A549 (cell line): Measurements from ENCODE around the gene INPP5A. TPM values are rescaled to one million over a fixed set of nuclear protein-coding genes. Genes with fewer than 3 reads are reported as not detected.

Experiments
- ATAC-seq, 2 experiments: fragments of 200-7000 bp in 1 of 2; fragments of >200 bp in 1 of 2; cut with Nextera tagmentation in 1 of 2; cut with Tn5 transposase in 1 of 2; 3 replicates each; pipeline versions ENCODE4 v1.8.0 to v1.9.1; 2018 to 2020; ENCODE audit warnings: mild to moderate bottlenecking in 1 of 2, moderate library complexity in 1 of 2
- CTCF ChIA-PET: fragments of 300-600 bp; sonication (Branson Sonifier 250); formaldehyde crosslinking; extraction: SDS; loops from one replicate; lab custom pipeline; 2021; ENCODE audit warnings: antibody characterized with exemption, inconsistent platforms; lab: Yijun Ruan, JAX
- POLR2A ChIA-PET: fragments of 350-600 bp; formaldehyde crosslinking; extraction: SDS; loops from one replicate; lab custom pipeline; 2021; ENCODE audit warnings: antibody characterized with exemption, inconsistent platforms; lab: Yijun Ruan, JAX
- DNase-seq, 2 experiments: peaks; one replicate each; pipeline versions ENCODE4 v3.0.0 to v3.0.0-alpha.2; 2011 to 2016; ENCODE audit warnings: low read depth in 1 of 2, low spot score in 1 of 2
- FAIRE-seq: peaks from 2 replicates; lab custom pipeline; 2011; peaks lifted over from hg19 to GRCh38; lab: Jason Lieb, UNC
- H3K27ac ChIP-seq, 2 experiments: fragments of >200 bp; sonication (Bioruptor Twin); formaldehyde crosslinking; 3 replicates each; pipeline ENCODE4 v1.5.1; 2016 to 2017
- H3K4me1 ChIP-seq: fragments of >200 bp; sonication (Bioruptor Twin); formaldehyde crosslinking; 3 replicates; pipeline ENCODE4 v1.6.1; 2016
- H3K4me2 ChIP-seq: fragments of >200 bp; sonication (Bioruptor Twin); formaldehyde crosslinking; 3 replicates; pipeline ENCODE4 v1.6.1; 2016
- H3K4me3 ChIP-seq: fragments of >200 bp; sonication (Bioruptor Twin); formaldehyde crosslinking; 3 replicates; pipeline ENCODE4 v1.5.1; 2016
- H3K9me3 ChIP-seq: fragments of >200 bp; sonication (Bioruptor Twin); formaldehyde crosslinking; 3 replicates; pipeline ENCODE4 v1.6.1; 2016
- ATOH8 ChIP-seq: fragments of 250-450 bp; sonication (Bioruptor Pico); IDR thresholded peaks from 2 replicates; pipeline ENCODE4 v1.5.0; 2020; ENCODE audit warnings: low read depth, mild to moderate bottlenecking, moderate library complexity
- BHLHE40 ChIP-seq: IDR thresholded peaks from 2 replicates; pipeline ENCODE4 v1.6.1; 2012; ENCODE audit warnings: low read depth, low read length, inconsistent platforms
- EHF ChIP-seq: fragments of 250-450 bp; sonication (Bioruptor Pico); IDR thresholded peaks from 2 replicates; pipeline ENCODE4 v1.5.0; 2020; ENCODE audit warnings: mild to moderate bottlenecking
- EHMT2 ChIP-seq: fragments of 200-600 bp; sonication (generic); IDR thresholded peaks from 2 replicates; pipeline ENCODE4 v1.6.1; 2016; ENCODE audit warnings: antibody characterized with exemption, low read depth, mild to moderate bottlenecking, moderate library complexity
- ELK1 ChIP-seq: fragments of 150-350 bp; IDR thresholded peaks from 2 replicates; pipeline ENCODE4 v1.6.1; 2014; ENCODE audit warnings: low read depth, mild to moderate bottlenecking, low read length
- EP300 ChIP-seq, 2 experiments: fragments of >200 bp; sonication (Bioruptor Twin); formaldehyde crosslinking; IDR thresholded peaks; 2 replicates in 1 of 2; 3 replicates in 1 of 2; pipeline ENCODE4 v1.6.1; 2016 to 2017
- FOXS1 ChIP-seq: fragments of 250-450 bp; sonication (Bioruptor Pico); IDR thresholded peaks from 2 replicates; pipeline ENCODE4 v1.5.0; 2020; ENCODE audit warnings: mild to moderate bottlenecking, moderate library complexity
- GATA3 ChIP-seq: IDR thresholded peaks from 2 replicates; pipeline ENCODE4 v1.6.1; 2012; ENCODE audit warnings: borderline replicate concordance
- MAX ChIP-seq: IDR thresholded peaks from 2 replicates; pipeline ENCODE4 v1.6.1; 2012
- MAZ ChIP-seq: fragments of 150-350 bp; IDR thresholded peaks from 2 replicates; pipeline ENCODE4 v1.6.1; 2014; ENCODE audit warnings: antibody characterized with exemption, low read depth, low read length, borderline replicate concordance
- NR3C1 ChIP-seq: fragments of >200 bp; sonication (Bioruptor Twin); formaldehyde crosslinking; IDR thresholded peaks from 3 replicates; pipeline ENCODE4 v1.6.1; 2017
- POLR2A ChIP-seq: IDR thresholded peaks from 2 replicates; pipeline ENCODE4 v1.6.1; 2012; ENCODE audit warnings: mild to moderate bottlenecking, low read length
- POLR2AphosphoS2 ChIP-seq: conservative IDR thresholded peaks from 2 replicates; pipeline ENCODE4 v1.6.1; 2012; ENCODE audit warnings: low read length, improper control_type of control experiment, inconsistent platforms
- RFX5 ChIP-seq: fragments of 450-650 bp; IDR thresholded peaks from 2 replicates; pipeline ENCODE4 v1.7.1; 2014; ENCODE audit warnings: antibody characterized with exemption, mild to moderate bottlenecking, moderate library complexity
- ZFP36 ChIP-seq: fragments of 450-650 bp; IDR thresholded peaks from 2 replicates; pipeline ENCODE4 v1.6.1; 2014; ENCODE audit warnings: borderline replicate concordance; ENCODE audit not compliant: partially characterized antibody
- ZNF302 ChIP-seq: fragments of 250-450 bp; sonication (Bioruptor Pico); IDR thresholded peaks from 2 replicates; pipeline ENCODE4 v1.9.0; 2021; ENCODE audit warnings: inconsistent platforms, mild to moderate bottlenecking, moderate library complexity
- WGBS: methylation state at CpG from one replicate; pipeline ENCODE4 v1.1.6; 2017; ENCODE audit errors: missing lambda C conversion rate; 5-methylcytosine and 5-hydroxymethylcytosine counted together
- polyA plus RNA-seq, 4 experiments: library from polyadenylated mRNA; depleted of rRNA in 3 of 4; stranded (reverse); fragments of >200 nt; fragmentation: RNase III in 1 of 4; extraction: RNeasy Plus Mini Kit Qiagen cat#74134 plus additional on column Dnase treatment in 1 of 4; gene quantifications; 2 replicates in 3 of 4; 3 replicates in 1 of 4; pipeline ENCODE4 v1.2.3, GENCODE V29; 2011 to 2017
- TF ChIP-seq, protein P1 (sequence below): fragments of >200 bp; sonication (Bioruptor Twin); formaldehyde crosslinking; IDR thresholded peaks from 3 replicates; pipeline ENCODE4 v1.5.1; 2016
- TF ChIP-seq, protein P2 (sequence below): fragments of 250-450 bp; sonication (Bioruptor Pico); IDR thresholded peaks from 2 replicates; pipeline ENCODE4 v1.5.0; 2021; ENCODE audit warnings: mild to moderate bottlenecking, moderate library complexity, borderline replicate concordance

Gene INPP5A
- polyA plus RNA-seq, 2 of the 4 experiments (the other 2 are of a cell fraction): 13.7 to 15.1 TPM

- CTCF ChIA-PET: interaction anchor here (0.9 to 2.4 kb wide), 2 partner anchors 14 to 29 kb away, joined by 5 to 14 read pairs; no protein-coding TSS in a partner anchor
Measured at GRCh38 chr10:132684164-132684891, 146.7 kb downstream of the INPP5A start.

DNA sequence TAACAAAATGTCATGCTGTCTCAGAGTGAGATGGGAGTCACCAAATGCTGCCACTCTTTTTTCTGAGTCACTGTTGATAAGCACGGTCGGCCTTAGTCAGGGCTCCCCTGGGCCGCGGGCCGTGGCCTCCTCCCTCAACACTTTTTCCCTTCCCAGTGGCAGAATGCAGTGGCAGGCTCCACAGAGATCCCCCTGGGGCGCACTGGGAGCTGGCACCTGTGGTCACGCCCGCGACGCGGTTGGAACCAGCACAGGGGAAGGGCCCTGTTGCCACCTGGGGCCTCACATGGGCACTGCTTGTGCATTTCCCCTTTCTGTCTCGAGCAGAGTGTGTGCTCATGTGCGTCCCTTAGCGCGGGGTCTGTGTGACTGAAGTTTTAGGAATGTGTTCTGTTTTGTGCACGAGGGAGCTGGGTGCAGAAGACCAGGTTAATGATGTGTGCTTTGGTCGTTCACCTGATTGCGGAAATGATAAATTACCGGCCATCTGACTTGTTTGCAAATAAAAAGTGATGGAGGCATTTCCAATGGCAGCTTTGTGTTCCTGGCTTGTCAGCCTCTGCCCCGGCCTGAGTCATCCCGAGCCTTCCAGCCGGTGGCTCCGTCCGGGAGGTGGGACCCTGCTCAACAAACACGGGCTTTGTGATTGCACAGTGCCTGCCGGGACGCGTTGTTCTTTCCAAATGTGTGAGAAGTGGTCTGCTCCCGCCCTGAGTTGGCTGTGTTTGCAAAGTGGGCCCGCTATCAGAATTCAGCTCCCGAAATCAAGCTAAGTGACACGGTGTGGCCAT lies 147.7 kb downstream of the INPP5A start:
- DNase-seq (no peak), FAIRE-seq (no peak), ATAC-seq (peak; percentile 53 to 69; a peak in 4 of 6 replicates)
- no peak for TF ChIP-seq POLR2AphosphoS2
- TF ChIP-seq POLR2A: no peak
- no peak for TF ChIP-seq ZNF302 (CRISPR knock-in tag)
- no peak for TF ChIP-seq EHMT2
- no peak for TF ChIP-seq MAX
- no peak for TF ChIP-seq RFX5
- TF ChIP-seq, protein P1, sequence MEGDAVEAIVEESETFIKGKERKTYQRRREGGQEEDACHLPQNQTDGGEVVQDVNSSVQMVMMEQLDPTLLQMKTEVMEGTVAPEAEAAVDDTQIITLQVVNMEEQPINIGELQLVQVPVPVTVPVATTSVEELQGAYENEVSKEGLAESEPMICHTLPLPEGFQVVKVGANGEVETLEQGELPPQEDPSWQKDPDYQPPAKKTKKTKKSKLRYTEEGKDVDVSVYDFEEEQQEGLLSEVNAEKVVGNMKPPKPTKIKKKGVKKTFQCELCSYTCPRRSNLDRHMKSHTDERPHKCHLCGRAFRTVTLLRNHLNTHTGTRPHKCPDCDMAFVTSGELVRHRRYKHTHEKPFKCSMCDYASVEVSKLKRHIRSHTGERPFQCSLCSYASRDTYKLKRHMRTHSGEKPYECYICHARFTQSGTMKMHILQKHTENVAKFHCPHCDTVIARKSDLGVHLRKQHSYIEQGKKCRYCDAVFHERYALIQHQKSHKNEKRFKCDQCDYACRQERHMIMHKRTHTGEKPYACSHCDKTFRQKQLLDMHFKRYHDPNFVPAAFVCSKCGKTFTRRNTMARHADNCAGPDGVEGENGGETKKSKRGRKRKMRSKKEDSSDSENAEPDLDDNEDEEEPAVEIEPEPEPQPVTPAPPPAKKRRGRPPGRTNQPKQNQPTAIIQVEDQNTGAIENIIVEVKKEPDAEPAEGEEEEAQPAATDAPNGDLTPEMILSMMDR: no peak
- TF ChIP-seq ELK1: no peak
- TF ChIP-seq GATA3: no peak
- no peak for TF ChIP-seq EP300 (IDR thresholded peaks at IDR 0.05)
- no peak for TF ChIP-seq FOXS1
- no peak for TF ChIP-seq NR3C1
- TF ChIP-seq EHF (CRISPR knock-in tag): no peak
- ChIA-PET CTCF (interaction anchor here (0.7 to 2.4 kb wide), 3 partner anchors 14 to 30 kb away, joined by 4 to 14 read pairs (median 5); no protein-coding TSS in a partner anchor), POLR2A (no interaction called here)
- WGBS: 75% methylated on average over 32 of the region's 32 CpGs
- H3K4me1 ChIP-seq: peaks cover 13% of the 10 kb centered on the region
- H3K4me2 ChIP-seq: peak overlapping the region; percentile 18; the same call in 1 of the 3 replicates
- no peaks in the 10 kb centered on the region for H3K9me3 ChIP-seq
- peak overlapping the region in 1 of 2 experiments; percentile 63; a peak in 3 of 6 replicates for H3K27ac ChIP-seq
- no peak overlapping the region for H3K4me3 ChIP-seq

More at GRCh38 chr10:132684164-132684891, 146.7 kb downstream of the INPP5A start:
- Histone ChIP-seq H3K9me3 (no peaks in the 10 kb centered on the region), H3K4me3 (no peak overlapping the region), H3K4me2 (peak overlapping the region; percentile 18; the same call in 1 of the 3 replicates), H3K4me1 (peaks cover 13% of the 10 kb centered on the region), H3K27ac (peak overlapping the region in 1 of 2 experiments; percentile 8; a peak in 1 of 6 replicates)
- DNase-seq (no peak), FAIRE-seq (peak; percentile 23), ATAC-seq (peak in 1 of 2 experiments; percentile 28; a peak in 1 of 6 replicates)
- 81% methylated on average over 12 of the region's 12 CpGs for WGBS
- POLR2A ChIA-PET: no interaction called here
- TF ChIP-seq ATOH8: no peak
- TF ChIP-seq EHMT2: no peak

DNA sequence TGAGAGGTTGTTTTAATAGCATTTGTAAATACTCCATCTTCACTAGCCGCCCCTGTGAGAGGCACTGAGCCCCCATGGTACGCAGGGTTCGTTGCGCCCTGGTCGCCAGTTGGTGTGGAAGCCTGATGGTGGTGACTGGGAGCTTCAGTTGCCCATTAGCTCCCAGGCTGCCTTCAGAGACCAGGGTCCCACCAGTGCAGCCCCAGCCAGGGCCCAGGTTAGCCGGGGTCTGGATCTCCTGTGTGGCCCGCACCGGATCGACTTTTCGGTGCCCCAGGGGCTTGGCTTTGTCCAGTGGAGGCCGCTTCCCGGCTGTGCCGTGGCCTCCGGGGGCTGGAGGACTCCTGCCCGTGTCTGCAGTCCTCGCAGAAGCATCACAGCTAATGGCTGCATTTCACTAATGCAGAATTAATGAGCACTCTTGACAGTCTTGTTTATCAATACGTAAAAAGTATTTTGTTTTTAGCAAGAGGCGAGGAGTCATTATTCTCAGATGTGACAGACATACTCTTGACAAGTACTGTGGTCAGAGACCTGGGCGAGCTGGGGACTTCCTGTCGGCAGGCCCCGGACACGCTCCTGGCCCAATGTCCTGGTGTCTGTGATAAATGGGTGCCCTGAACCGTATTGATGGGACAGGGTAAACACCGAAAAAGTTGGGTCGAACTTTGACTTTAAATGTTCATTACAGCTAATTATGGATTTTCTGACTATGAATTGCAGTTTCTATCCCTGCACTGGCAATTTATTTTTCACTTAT lies 148.5 kb downstream of the INPP5A start:
- no peak for TF ChIP-seq EP300 (IDR thresholded peaks at IDR 0.05)
- TF ChIP-seq ZFP36: no peak
- TF ChIP-seq BHLHE40: no peak
- TF ChIP-seq, protein P2, sequence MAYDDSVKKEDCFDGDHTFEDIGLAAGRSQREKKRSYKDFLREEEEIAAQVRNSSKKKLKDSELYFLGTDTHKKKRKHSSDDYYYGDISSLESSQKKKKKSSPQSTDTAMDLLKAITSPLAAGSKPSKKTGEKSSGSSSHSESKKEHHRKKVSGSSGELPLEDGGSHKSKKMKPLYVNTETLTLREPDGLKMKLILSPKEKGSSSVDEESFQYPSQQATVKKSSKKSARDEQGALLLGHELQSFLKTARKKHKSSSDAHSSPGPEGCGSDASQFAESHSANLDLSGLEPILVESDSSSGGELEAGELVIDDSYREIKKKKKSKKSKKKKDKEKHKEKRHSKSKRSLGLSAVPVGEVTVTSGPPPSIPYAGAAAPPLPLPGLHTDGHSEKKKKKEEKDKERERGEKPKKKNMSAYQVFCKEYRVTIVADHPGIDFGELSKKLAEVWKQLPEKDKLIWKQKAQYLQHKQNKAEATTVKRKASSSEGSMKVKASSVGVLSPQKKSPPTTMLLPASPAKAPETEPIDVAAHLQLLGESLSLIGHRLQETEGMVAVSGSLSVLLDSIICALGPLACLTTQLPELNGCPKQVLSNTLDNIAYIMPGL (CRISPR knock-in tag): no peak
- no peak for TF ChIP-seq MAZ

More for the DNA sequence above, 148.5 kb downstream of the INPP5A start:
- FAIRE-seq: no peak
- H3K27ac ChIP-seq: no peak overlapping the region
- CTCF ChIA-PET: interaction anchor here (0.7 to 2.4 kb wide), 3 partner anchors 10 to 31 kb away, joined by 3 to 14 read pairs (median 4); no protein-coding TSS in a partner anchor
- H3K4me2 ChIP-seq: no peak overlapping the region
- POLR2A ChIA-PET: no interaction called here
- H3K4me3 ChIP-seq: no peak overlapping the region
- H3K4me1 ChIP-seq: peaks cover 13% of the 10 kb centered on the region
- no peak for DNase-seq
- 93% methylated on average over 25 of the region's 25 CpGs for WGBS
- H3K9me3 ChIP-seq: no peaks in the 10 kb centered on the region
- ATAC-seq: no peak
